Astrocyte (in vitro differentiated cells and primary cell): ENCODE data around the gene HS2ST1. TPM values are rescaled to one million over a fixed set of nuclear protein-coding genes. Genes with fewer than 3 reads are reported as not detected.

Source experiments
- DNase-seq: peaks from one replicate; pipeline ENCODE4 v3.0.0-alpha.2; 2010; ENCODE audit warnings: low read depth
- FAIRE-seq: peaks from 2 replicates; lab custom pipeline; 2011; peaks lifted over from hg19 to GRCh38; lab: Jason Lieb, UNC
- H2AFZ ChIP-seq: 2 replicates; pipeline ENCODE4 v1.6.0; 2012; ENCODE audit warnings: low read depth, low read length, inconsistent platforms
- H3K27ac ChIP-seq: 2 replicates; pipeline ENCODE4 v1.5.1; 2011; ENCODE audit warnings: low read depth, low read length, inconsistent platforms
- H3K27me3 ChIP-seq: 2 replicates; pipeline ENCODE4 v1.6.0; 2011; ENCODE audit warnings: low read length, inconsistent platforms; ENCODE audit not compliant: insufficient read depth
- H3K36me3 ChIP-seq: 2 replicates; pipeline ENCODE4 v1.5.1; 2011; ENCODE audit warnings: low read length, inconsistent platforms; ENCODE audit not compliant: insufficient read depth
- H3K4me1 ChIP-seq: 2 replicates; pipeline ENCODE4 v1.5.1; 2011; ENCODE audit warnings: low read length, inconsistent platforms; ENCODE audit not compliant: insufficient read depth
- H3K4me2 ChIP-seq: 2 replicates; pipeline ENCODE4 v1.6.0; 2012; ENCODE audit warnings: low read length, inconsistent platforms
- H3K4me3 ChIP-seq: 2 replicates; pipeline ENCODE4 v1.5.1; 2011; ENCODE audit warnings: low read depth, mild to moderate bottlenecking, low read length, inconsistent platforms; ENCODE audit not compliant: insufficient read depth
- H3K79me2 ChIP-seq: 2 replicates; pipeline ENCODE4 v1.6.0; 2012; ENCODE audit warnings: mild to moderate bottlenecking, low read length, inconsistent platforms; ENCODE audit not compliant: insufficient read depth
- H3K9ac ChIP-seq: 2 replicates; pipeline ENCODE4 v1.6.0; 2012; ENCODE audit warnings: mild to moderate bottlenecking, low read length, inconsistent platforms
- H3K9me3 ChIP-seq: 2 replicates; pipeline ENCODE4 v1.5.1; 2012; ENCODE audit warnings: low read depth, mild to moderate bottlenecking, low read length, inconsistent platforms; ENCODE audit not compliant: insufficient read depth
- H4K20me1 ChIP-seq: 2 replicates; pipeline ENCODE4 v1.6.0; 2012; ENCODE audit warnings: low read length, inconsistent platforms; ENCODE audit not compliant: insufficient read depth
- H3K27ac Mint-ChIP-seq: one replicate; pipeline ENCODE4 v1.8.0; 2021; ENCODE audit warnings: mild to moderate bottlenecking, mixed read lengths; ENCODE audit not compliant: unreplicated experiment
- H3K27me3 Mint-ChIP-seq: one replicate; pipeline ENCODE4 v1.8.0; 2021; ENCODE audit warnings: low read depth, mixed read lengths; ENCODE audit not compliant: unreplicated experiment
- H3K36me3 Mint-ChIP-seq: one replicate; pipeline ENCODE4 v1.8.0; 2021; ENCODE audit warnings: low read depth, mixed read lengths; ENCODE audit not compliant: unreplicated experiment
- H3K4me1 Mint-ChIP-seq: one replicate; pipeline ENCODE4 v1.8.0; 2021; ENCODE audit warnings: low read depth, mixed read lengths; ENCODE audit not compliant: unreplicated experiment
- H3K4me3 Mint-ChIP-seq: one replicate; pipeline ENCODE4 v1.8.0; 2021; ENCODE audit warnings: mild to moderate bottlenecking, moderate library complexity, mixed read lengths; ENCODE audit not compliant: unreplicated experiment
- H3K9me3 Mint-ChIP-seq: one replicate; pipeline ENCODE4 v1.8.0; 2021; ENCODE audit warnings: mild to moderate bottlenecking, mixed read lengths; ENCODE audit not compliant: unreplicated experiment
- CTCF ChIP-seq: IDR thresholded peaks from 2 replicates; pipeline ENCODE4 v1.5.1; 2011; ENCODE audit warnings: low read depth, mild to moderate bottlenecking, inconsistent platforms, low read length, moderate library complexity; ENCODE audit not compliant: insufficient read depth
- EZH2 ChIP-seq: IDR thresholded peaks from 2 replicates; pipeline ENCODE4 v1.6.1; 2012; ENCODE audit warnings: mild to moderate bottlenecking, low read length, inconsistent platforms; ENCODE audit not compliant: insufficient read depth
- total RNA-seq: library from RNA; stranded (reverse); gene quantifications from 2 replicates; pipeline ENCODE4 v1.2.1, GENCODE V29; 2021

The HS2ST1 gene
- total RNA-seq, 1 donor from 2014 or later, result 34.7 TPM

- Mint-ChIP-seq H3K4me3 (no peak overlapping the region), H3K27ac (no peak overlapping the region), H3K36me3 (no peaks in the 10 kb centered on the region), H3K9me3 (peaks cover 4% of the 10 kb centered on the region), H3K27me3 (peaks cover 4% of the 10 kb centered on the region), H3K4me1 (peaks cover 11% of the 10 kb centered on the region)
- DNase-seq (no peak), FAIRE-seq (no peak)
- H3K9ac ChIP-seq, result no peak overlapping the region
- H3K4me3 ChIP-seq, result no peak overlapping the region
- no peaks in the 10 kb centered on the region for H3K79me2 ChIP-seq
- H4K20me1 ChIP-seq, result no peaks in the 10 kb centered on the region
- peaks cover 19% of the 10 kb centered on the region for H3K4me1 ChIP-seq
- no peak overlapping the region for H3K4me2 ChIP-seq
- no peak overlapping the region for H3K27ac ChIP-seq
- no peaks in the 10 kb centered on the region for H3K9me3 ChIP-seq
- H3K36me3 ChIP-seq, result no peaks in the 10 kb centered on the region
- no peaks in the 10 kb centered on the region for H3K27me3 ChIP-seq
- TF ChIP-seq EZH2 (no peak), CTCF (no peak)
- H2AFZ ChIP-seq, result no peak overlapping the region
Observed at GRCh38 chr1:87146986-87147385, 232.6 kb downstream of the HS2ST1 start.

- TF ChIP-seq EZH2, result no peak
- no peak for TF ChIP-seq CTCF
- Histone ChIP-seq H3K79me2 (no peaks in the 10 kb centered on the region), H3K36me3 (no peaks in the 10 kb centered on the region), H3K27me3 (no peaks in the 10 kb centered on the region), H3K9me3 (no peaks in the 10 kb centered on the region), H3K4me3 (no peak overlapping the region), H4K20me1 (no peaks in the 10 kb centered on the region), H3K9ac (no peak overlapping the region), H3K4me2 (no peak overlapping the region), H3K27ac (no peak overlapping the region), H3K4me1 (peaks cover 27% of the 10 kb centered on the region), H2AFZ (no peak overlapping the region)
- no peaks in the 10 kb centered on the region for H3K36me3 Mint-ChIP-seq
- no peak for DNase-seq
- FAIRE-seq, result no peak
- H3K27ac Mint-ChIP-seq, result no peak overlapping the region
- peaks cover 13% of the 10 kb centered on the region for H3K4me1 Mint-ChIP-seq
- peaks cover 4% of the 10 kb centered on the region for H3K27me3 Mint-ChIP-seq
- no peak overlapping the region for H3K4me3 Mint-ChIP-seq
- peaks cover 4% of the 10 kb centered on the region for H3K9me3 Mint-ChIP-seq
Observed at GRCh38 chr1:87147851-87148250, 233.4 kb downstream of the HS2ST1 start.

- peaks cover 13% of the 10 kb centered on the region for H3K4me1 Mint-ChIP-seq
- H3K36me3 Mint-ChIP-seq, result no peaks in the 10 kb centered on the region
- Histone ChIP-seq H3K4me2 (no peak overlapping the region), H3K4me3 (no peak overlapping the region), H3K9ac (no peak overlapping the region), H3K36me3 (no peaks in the 10 kb centered on the region), H3K79me2 (no peaks in the 10 kb centered on the region), H3K27ac (no peak overlapping the region), H3K4me1 (peaks cover 27% of the 10 kb centered on the region), H3K9me3 (no peaks in the 10 kb centered on the region), H4K20me1 (no peaks in the 10 kb centered on the region), H2AFZ (no peak overlapping the region), H3K27me3 (no peaks in the 10 kb centered on the region)
- no peak for DNase-seq
- FAIRE-seq, result no peak
- H3K27ac Mint-ChIP-seq, result peak overlapping the region; percentile 15
- no peak overlapping the region for H3K4me3 Mint-ChIP-seq
- peaks cover 4% of the 10 kb centered on the region for H3K27me3 Mint-ChIP-seq
- TF ChIP-seq CTCF (no peak), EZH2 (no peak)
- peaks cover 4% of the 10 kb centered on the region for H3K9me3 Mint-ChIP-seq
Observed at GRCh38 chr1:87148661-87149060, 234.2 kb downstream of the HS2ST1 start.
